Measurements from ENCODE around the gene PVR.
"Not testable (repeated sequence)": the region's sequence is repeated elsewhere in the genome, so short reads cannot be mapped to it uniquely, and the experiment has no call there.

PVR gene

DNA sequence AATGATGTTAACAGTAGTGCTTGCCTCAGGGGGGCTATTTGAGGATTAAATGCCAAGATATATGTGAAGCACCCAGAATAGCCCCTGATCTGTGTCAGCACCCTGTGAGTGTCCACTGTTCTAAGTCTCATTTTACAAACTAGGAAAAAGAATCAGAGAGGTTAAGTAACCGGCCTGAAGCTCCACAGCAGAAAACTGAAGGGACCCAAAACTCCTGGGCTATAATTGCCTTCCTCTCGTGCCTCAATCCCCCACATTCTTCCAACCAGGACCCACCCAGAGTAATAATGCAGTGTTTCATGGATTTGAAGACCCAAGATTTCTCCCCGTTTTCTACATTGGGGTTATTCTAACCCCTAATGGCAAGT lies 2.3 kb downstream of the PVR start:
- DNase-seq = no peak

DNA sequence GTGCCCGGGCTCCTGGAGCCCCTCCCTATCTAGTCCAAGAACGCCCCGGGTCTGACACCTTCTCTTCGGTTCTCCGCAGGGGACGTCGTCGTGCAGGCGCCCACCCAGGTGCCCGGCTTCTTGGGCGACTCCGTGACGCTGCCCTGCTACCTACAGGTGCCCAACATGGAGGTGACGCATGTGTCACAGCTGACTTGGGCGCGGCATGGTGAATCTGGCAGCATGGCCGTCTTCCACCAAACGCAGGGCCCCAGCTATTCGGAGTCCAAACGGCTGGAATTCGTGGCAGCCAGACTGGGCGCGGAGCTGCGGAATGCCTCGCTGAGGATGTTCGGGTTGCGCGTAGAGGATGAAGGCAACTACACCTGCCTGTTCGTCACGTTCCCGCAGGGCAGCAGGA lies 3.4 kb downstream of the PVR start:
- no peak for DNase-seq

GRCh38 chr19:44648631-44649251 lies 5.0 kb downstream of the PVR start:
- no peak for DNase-seq

- DNase-seq = no peak
These were observed 6.0 kb downstream of the PVR start for GRCh38 chr19:44649578-44650145.

- DNase-seq = no peak
These were observed 9.6 kb downstream of the PVR start for GRCh38 chr19:44653343-44653742.

GRCh38 chr19:44653977-44654774 lies 10.5 kb downstream of the PVR start:
- peak; percentile 39 for DNase-seq

GRCh38 chr19:44657211-44657921 lies 13.7 kb downstream of the PVR start:
- DNase-seq = peak; percentile 30

DNA sequence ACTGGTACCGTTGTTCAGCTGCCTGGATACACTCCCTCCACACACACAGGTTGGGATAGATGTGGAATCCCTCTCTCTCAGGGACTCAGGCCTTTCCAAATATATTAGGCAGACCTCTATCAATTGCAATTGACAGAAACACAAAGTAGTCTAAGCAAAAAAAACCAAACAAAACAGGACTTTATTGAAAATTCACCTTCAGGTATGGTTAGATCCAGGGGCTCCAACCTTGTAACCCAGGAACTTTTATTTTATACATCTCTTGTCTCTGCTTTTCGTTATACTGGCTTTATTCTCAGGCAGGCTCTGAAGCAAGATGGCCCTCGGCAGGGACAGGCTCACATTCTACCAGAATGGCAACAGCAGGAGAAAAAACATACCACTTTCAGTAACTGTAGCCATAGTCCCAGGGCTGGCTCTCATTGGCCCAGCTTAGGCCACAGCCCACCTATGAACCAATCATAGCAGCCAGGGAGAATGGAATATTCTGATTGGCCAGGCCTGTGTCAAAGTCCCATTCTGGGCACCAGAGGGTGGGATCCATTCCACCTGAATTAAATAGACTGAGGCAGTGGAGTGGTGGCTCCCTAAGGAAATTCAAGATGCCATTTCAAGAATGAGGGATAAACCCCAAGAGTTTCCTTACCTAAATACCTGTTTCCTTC lies 14.5 kb downstream of the PVR start:
- no peak for DNase-seq

GRCh38 chr19:44660081-44660480 lies 16.4 kb downstream of the PVR start:
- no peak for DNase-seq

DNA sequence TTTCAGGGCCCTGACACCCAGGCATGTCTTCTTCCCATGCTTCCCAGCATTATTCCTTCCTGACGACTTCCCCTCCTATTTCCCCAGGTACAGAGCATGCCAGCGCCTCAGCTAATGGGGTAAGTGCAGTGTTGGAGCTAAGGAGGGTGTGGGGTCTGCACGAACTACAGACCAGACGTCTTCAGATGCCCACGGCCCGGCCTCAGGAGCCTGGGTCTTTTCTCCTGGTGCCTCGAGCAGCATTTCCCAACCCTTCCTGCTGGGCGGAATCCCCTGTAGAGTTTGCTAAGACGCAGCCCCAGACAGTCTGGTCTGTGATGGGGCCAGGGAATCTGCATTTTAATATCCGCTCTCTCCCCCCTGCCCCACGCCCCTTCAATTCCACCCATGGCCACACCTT lies 17.5 kb downstream of the PVR start:
- no peak for DNase-seq

- no peak for DNase-seq
These were observed 18.2 kb downstream of the PVR start for GRCh38 chr19:44661904-44662303.

DNA sequence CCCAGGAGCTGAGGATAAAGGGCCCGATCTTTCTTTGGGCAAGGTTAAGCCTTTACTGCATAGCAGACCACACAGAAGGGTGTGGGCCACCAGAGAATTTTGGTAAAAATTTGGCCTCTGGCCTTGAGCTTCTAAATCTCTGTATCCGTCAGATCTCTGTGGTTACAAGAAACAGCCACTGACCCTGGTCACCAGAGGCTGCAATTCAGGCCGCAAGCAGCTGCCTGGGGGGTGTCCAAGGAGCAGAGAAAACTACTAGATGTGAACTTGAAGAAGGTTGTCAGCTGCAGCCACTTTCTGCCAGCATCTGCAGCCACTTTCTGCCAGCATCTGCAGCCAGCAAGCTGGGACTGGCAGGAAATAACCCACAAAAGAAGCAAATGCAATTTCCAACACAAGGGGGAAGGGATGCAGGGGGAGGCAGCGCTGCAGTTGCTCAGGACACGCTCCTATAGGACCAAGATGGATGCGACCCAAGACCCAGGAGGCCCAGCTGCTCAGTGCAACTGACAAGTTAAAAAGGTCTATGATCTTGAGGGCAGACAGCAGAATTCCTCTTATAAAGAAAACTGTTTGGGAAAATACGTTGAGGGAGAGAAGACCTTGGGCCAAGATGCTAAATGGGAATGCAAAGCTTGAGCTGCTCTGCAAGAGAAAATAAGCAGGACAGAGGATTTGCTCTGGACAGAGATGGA lies 19.1 kb downstream of the PVR start:
- no peak for DNase-seq

DNA sequence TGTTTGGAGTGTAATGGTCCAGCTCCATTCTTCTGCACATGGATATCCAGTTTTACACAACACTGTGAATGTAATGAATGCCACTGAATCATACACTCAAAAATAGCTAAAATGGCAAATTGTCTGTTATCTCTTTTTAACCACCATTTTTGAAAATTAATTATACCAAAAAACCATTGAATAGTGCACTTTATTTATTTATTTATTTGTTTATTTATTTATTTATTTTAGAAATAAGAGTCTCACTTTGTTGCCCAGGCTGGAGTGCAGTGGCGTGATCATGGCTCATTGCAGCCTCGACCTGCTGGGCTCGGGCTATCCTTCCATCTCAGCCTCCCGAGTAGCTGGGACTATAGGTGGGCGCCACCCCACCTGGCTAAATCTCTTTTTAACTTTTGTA lies 20.3 kb downstream of the PVR start:
- DNase-seq = no peak

- DNase-seq = no peak
These were observed 21.3 kb downstream of the PVR start for GRCh38 chr19:44664976-44665375.

DNA sequence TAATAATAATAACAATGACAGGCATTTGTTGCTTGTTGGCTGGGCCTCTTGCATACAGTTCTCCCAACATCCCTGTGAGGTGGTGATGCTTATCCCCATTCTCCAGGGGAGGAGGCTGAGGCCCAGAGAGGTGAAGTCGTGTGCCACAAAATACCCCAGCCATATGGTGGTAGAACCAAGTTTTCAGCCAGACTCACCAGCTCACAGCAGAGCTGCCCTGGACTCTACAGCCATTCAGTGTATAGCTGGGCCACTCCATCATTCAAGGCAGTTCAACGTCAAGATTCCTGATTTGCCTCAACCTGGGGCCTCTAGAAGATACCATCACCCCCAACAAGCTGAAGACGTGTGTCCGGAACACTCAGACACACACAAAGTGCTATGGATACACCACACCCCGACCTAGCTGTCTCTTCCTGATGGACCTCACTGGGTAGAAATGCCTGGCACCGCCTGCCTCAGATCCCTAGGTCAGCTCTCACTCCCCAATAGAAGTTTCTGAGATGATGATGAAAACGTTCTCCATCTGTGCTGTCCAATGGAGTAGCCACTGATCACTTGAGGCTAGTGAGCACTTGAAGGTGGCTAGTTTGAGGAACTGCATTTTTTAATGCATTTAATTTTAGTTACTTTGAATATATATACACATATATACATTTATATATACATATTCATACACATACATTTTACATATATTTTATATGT lies 23.3 kb downstream of the PVR start:
- DNase-seq = no peak

DNA sequence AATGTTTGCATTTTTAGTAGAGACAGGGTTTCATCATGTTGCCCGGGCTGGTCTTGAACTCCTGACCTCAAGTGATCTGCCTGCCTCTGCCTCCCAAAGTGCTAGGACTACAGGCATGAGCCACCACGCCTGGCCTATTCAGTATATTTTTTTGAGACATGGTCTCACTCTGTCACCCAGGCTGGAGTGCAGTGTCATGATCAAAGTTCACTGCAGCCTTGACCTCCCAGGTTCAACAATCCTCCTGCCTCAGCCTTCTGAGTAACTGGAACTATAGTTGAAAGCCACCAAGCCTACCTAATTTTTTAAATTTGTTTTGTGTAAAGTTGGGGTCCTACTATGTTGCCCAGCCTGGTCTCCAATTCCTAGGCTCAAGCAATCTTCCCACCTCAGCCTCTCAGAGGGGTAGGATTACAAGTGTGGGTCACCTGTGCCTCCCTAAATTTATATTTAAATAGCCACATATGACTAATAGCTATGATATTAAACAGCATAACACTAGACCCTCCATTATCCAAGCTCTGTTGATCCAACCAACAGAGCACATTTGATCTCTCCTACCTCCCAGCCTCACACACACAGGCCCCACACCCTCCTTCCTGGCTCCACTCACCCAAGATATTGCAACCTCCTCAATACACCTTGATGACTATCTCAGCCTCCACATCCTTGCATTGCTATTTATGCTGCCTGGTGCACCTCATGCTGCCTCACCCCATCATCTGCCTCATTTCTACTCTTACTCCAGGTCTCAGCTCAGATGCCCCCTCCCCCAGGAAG lies 25.5 kb downstream of the PVR start:
- DNase-seq = no peak

DNA sequence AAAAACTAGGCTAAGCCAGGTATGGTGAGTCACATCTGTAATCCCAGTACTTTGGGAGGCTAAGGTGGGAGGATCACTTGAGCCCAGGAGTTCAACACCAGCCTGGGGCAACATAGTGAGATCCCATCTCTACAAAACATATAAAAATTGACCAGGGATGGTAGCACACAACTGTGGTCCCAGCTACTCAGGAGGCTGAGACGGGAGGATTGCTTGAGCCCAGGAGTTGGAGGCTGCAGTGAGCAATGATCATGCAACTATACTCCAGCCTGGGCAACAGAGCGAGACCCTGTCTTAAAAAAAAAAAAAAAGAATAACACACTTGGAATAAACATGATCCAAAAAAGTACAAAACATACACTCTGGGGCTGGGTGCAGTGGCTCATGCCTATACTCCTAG lies 26.3 kb downstream of the PVR start:
- DNase-seq = not testable (repeated sequence)

GRCh38 chr19:44671400-44671799 lies 27.7 kb downstream of the PVR start, which contains the start of gene CEACAM19:
Gene CEACAM19 (plus strand): TSS chr19:44671482. CDS start chr19:44671932, 450 bp downstream.
- DNase-seq = no peak

GRCh38 chr19:44672226-44672625 lies 28.5 kb downstream of the PVR start:
- no peak for DNase-seq

- DNase-seq = no peak
These were observed 29.8 kb downstream of the PVR start for GRCh38 chr19:44673510-44673909.

DNA sequence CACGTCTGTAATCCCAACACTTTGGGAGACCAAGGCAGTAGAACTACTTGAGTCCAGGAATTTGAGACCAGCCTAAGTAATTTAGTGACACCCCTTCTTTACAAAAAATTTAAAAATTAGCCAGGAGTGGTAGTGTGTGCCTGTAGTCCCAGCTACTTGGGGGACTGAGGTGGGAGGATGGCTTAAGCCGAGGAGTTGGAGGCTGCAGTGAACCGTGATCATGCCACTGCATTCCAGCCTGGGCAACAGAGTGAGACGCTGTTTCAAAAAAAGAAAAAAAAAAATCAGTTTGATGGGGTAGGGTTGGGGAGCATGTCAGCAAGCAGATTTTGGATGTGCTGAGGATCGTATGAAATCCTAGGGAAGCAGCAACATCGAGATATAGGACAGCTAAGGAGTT lies 31.8 kb downstream of the PVR start:
- no peak for DNase-seq
